ENCODE measurements around the gene MAPKAP1. TPM values are rescaled to one million over a fixed set of nuclear protein-coding genes. Genes with fewer than 3 reads are reported as not detected.

Gene MAPKAP1
- total RNA-seq, 4 donors from 2014 or later = 59.0 to 98.2 (median 70.9) TPM

DNA sequence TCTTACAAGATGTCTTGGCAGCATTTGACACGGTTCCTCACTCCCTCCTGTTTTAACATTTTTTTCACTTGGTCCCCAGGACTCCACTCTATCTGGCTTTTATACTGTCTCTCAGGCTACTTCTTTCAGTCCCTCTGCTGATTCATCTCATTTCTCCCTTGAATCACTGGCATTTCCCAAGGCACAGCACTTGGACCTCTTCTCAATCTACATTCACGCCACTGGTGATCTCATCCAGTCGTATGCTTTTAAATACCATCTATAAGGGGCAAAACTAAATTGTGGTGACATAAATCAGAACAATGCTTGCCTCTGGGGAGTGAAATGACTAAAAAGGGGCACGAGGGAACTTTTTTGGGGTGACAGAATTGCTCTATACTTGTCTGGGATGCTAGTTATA, 47.1 kb downstream of the MAPKAP1 start:
- no peak for TF ChIP-seq POLR2A (IDR thresholded peaks at IDR 0.05)
- TF ChIP-seq, protein P1, sequence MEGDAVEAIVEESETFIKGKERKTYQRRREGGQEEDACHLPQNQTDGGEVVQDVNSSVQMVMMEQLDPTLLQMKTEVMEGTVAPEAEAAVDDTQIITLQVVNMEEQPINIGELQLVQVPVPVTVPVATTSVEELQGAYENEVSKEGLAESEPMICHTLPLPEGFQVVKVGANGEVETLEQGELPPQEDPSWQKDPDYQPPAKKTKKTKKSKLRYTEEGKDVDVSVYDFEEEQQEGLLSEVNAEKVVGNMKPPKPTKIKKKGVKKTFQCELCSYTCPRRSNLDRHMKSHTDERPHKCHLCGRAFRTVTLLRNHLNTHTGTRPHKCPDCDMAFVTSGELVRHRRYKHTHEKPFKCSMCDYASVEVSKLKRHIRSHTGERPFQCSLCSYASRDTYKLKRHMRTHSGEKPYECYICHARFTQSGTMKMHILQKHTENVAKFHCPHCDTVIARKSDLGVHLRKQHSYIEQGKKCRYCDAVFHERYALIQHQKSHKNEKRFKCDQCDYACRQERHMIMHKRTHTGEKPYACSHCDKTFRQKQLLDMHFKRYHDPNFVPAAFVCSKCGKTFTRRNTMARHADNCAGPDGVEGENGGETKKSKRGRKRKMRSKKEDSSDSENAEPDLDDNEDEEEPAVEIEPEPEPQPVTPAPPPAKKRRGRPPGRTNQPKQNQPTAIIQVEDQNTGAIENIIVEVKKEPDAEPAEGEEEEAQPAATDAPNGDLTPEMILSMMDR (IDR thresholded peaks at IDR 0.05) = no peak

DNA sequence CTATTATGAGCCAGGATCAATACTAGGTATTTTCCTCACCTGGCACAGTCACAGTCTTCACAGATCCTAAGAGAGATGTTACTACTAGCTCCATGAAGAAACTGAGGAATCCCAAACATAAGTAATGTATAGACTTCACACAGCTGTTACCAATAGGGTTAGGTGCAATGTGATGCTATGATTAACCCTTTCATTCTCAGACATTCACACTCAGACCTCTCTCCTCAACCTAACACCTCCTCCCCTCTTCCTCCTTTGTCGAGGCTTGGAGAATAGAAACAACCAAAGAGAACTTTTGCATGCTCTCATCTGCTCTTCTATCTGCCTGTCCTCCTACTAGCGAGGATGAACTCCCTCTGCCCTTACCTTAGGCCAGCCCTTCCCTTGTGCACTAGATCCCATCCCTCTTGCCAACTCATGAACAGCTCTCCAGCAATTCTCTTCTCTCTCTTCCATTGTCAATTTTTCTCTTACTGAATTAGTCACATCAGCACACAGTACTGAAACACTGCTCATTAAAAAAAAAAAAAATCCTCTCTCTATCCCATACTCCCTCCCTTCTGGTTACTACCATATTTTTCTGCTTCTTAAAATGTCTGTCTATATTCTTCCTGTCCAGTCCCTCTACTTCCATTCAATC, 47.7 kb downstream of the MAPKAP1 start:
- TF ChIP-seq, protein P1 (IDR thresholded peaks at IDR 0.05) = no peak
- TF ChIP-seq POLR2A (IDR thresholded peaks at IDR 0.05) = no peak
- Histone ChIP-seq H3K27me3 (no peaks in the 10 kb centered on the region), H3K27ac (no peak overlapping the region)

More for the DNA sequence above, 47.1 kb downstream of the MAPKAP1 start:
- Histone ChIP-seq H3K9me3 (no peaks in the 10 kb centered on the region), H3K27me3 (no peaks in the 10 kb centered on the region), H3K27ac (no peak overlapping the region), H3K4me1 (no peaks in the 10 kb centered on the region), H3K4me3 (no peak overlapping the region), H3K36me3 (no peaks in the 10 kb centered on the region)
- no peak for DNase-seq

DNA sequence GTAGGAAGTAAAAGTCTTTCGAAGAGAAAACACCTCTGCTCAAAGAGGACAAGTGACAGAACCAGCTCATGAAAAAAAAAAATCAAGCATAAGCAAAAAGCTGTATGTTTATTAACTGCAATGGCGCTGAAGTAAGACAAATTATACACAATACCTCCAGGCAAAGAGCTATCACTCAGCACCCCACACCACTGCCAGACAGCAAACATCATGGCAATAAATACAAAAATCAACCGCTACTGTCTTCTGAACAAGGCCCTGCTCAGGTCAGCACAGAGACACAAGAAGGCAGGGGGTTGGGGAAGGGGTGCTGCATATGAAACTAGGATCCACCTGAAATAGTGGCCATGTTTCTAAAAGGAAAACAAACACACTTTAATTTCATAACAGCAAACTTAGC, 50.4 kb downstream of the MAPKAP1 start:
- TF ChIP-seq, protein P1 (IDR thresholded peaks at IDR 0.05) = no peak
- no peak for TF ChIP-seq POLR2A (IDR thresholded peaks at IDR 0.05)
- no peak for DNase-seq

More for the DNA sequence above, 47.7 kb downstream of the MAPKAP1 start:
- Histone ChIP-seq H3K4me3 (no peak overlapping the region), H3K9me3 (no peaks in the 10 kb centered on the region), H3K4me1 (no peaks in the 10 kb centered on the region), H3K36me3 (no peaks in the 10 kb centered on the region)
- no peak for DNase-seq

DNA sequence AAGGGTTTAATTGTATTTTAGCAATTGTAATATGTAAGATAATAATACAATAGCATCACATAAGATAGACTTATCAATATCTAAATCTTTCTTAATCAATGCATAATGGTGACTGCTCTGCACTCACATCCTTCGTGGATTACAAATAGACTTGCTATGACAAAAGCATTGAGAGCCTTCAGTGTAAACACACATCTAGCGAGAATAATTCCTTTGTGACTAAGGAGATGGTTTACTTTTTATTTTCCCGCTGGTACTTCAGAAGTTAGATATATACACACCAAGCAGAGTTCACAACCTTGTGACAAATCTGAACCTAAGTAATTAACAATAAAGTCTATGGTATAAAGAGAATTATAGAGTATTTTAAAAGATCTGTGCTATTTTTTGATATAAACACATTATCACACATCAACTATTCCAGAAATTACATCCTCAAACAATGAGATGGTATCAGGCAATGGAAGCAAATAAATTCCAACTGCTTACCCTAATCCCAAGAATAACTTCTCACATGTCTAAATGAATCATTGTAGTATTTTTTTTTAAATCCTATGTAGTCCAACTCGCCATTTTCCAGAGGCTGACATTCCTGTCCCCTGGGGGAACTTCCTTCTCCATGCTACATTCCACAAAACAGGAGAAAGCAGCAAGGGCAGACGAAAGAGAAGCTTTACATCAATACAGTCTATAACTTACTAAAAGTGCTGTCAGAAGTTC, 51.2 kb downstream of the MAPKAP1 start:
- H3K4me3 ChIP-seq = no peak overlapping the region
- TF ChIP-seq POLR2A (IDR thresholded peaks at IDR 0.05) = no peak
- TF ChIP-seq, protein P1 (IDR thresholded peaks at IDR 0.05) = no peak

More for the DNA sequence above, 50.4 kb downstream of the MAPKAP1 start:
- H3K27me3 ChIP-seq = no peaks in the 10 kb centered on the region
- H3K9me3 ChIP-seq = no peaks in the 10 kb centered on the region
- H3K27ac ChIP-seq = no peak overlapping the region
- H3K4me3 ChIP-seq = no peak overlapping the region
- no peaks in the 10 kb centered on the region for H3K36me3 ChIP-seq
- H3K4me1 ChIP-seq = no peaks in the 10 kb centered on the region

DNA sequence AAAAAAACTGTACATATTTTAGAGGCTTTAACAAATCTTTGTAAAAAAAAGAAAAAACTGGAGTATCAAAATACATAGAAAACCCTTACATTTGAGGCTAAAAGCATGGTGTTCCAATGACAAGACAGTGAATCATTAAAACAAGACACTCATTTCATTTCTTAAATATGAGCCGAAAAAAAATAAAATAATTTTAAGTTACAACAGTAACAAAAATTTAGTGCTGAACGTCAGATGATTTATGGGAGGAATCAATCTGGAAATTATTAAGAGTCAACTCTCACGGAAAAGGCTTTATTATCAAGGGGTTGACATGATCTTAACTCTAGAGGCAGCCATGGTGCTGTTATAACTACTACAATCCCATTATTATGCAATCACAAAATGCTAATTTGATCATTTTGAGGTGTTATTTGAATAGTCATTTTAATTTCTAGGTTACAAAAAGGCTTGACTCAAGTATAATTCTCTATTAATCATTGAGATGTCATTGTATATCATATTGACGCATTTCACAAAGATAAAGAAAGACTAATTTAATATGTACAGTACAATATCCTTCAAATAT, 51.9 kb downstream of the MAPKAP1 start:
- no peak overlapping the region for H3K4me3 ChIP-seq
- no peaks in the 10 kb centered on the region for H3K4me1 ChIP-seq
- H3K36me3 ChIP-seq = no peaks in the 10 kb centered on the region
- no peak for DNase-seq
- TF ChIP-seq POLR2A (IDR thresholded peaks at IDR 0.05) = no peak
- TF ChIP-seq, protein P1 (IDR thresholded peaks at IDR 0.05) = no peak
- H3K27me3 ChIP-seq = no peaks in the 10 kb centered on the region
- no peaks in the 10 kb centered on the region for H3K9me3 ChIP-seq
- no peak overlapping the region for H3K27ac ChIP-seq

More for the DNA sequence above, 51.2 kb downstream of the MAPKAP1 start:
- no peaks in the 10 kb centered on the region for H3K27me3 ChIP-seq
- H3K27ac ChIP-seq = no peak overlapping the region
- no peaks in the 10 kb centered on the region for H3K4me1 ChIP-seq
- no peak for DNase-seq
- no peaks in the 10 kb centered on the region for H3K36me3 ChIP-seq
- H3K9me3 ChIP-seq = no peaks in the 10 kb centered on the region

Data from Peyer's patch (tissue), 4 donors.